NCI-H2227 treated with DMSO at 0.1 percent for 48 hours (cell line): ENCODE results near the gene TMEM231.
"Not testable (repeated sequence)": the region's sequence is repeated elsewhere in the genome, so short reads cannot be mapped to it uniquely, and the experiment has no call there.

Source experiments
- DNase-seq: peaks from one replicate; lab custom pipeline; 2025; lab: John Stamatoyannopoulos, UW

TMEM231 gene, protein sequence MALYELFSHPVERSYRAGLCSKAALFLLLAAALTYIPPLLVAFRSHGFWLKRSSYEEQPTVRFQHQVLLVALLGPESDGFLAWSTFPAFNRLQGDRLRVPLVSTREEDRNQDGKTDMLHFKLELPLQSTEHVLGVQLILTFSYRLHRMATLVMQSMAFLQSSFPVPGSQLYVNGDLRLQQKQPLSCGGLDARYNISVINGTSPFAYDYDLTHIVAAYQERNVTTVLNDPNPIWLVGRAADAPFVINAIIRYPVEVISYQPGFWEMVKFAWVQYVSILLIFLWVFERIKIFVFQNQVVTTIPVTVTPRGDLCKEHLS

DNA sequence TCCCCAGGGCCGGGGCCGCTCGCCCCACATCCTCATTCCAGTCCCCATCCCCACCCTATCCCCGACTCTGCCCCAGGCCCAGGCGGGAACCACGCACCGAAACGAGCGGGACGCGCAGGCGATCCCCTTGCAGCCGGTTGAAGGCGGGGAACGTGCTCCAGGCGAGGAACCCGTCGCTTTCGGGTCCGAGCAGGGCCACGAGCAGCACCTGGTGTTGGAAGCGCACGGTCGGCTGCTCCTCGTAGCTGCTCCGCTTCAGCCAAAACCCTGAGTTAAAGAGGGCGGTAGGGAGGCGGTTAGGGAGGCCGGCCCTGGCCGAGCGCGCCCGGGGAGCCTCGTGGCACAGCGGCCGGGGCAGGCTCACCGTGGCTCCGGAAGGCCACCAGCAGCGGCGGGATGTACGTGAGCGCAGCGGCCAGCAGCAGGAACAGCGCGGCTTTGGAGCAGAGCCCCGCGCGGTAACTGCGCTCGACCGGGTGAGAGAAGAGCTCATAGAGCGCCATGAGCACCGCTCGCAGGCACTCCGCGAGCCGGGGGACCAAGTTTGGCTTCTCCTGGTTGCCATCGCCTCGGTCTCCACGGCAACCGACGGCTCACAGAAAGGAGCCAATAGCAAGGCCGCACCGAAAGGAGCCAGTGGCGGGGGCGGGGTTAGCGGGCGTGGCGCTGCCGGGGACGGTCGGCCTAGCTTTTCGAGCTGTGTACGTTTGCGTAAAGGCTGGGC, at the start of gene TMEM231:
TMEM231 (minus strand) TSS at position 546 of the 724 bp plus-strand sequence; CDS start at position 503, 43 bp downstream.
- peak; percentile 89 for DNase-seq

DNA sequence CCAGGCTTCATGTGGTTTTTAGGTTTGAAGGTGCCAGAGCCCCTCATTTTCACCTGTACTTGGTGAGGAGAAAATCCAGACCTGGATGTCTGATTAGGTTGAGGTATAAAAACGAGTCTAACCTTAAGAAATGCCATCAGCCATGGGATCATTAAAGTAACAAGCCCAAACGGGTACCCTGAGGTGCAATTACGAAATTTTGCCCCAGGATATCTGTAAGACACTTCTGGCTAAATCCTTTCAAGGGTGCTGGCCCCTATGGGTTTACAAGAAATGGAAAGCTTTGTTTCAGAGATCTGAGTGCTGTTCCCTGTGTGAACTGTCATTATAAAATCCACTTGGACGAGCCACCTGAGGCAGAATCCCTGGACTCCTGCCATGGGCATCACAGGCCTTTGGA, 47.2 kb upstream of the TMEM231 start:
- no peak for DNase-seq

DNA sequence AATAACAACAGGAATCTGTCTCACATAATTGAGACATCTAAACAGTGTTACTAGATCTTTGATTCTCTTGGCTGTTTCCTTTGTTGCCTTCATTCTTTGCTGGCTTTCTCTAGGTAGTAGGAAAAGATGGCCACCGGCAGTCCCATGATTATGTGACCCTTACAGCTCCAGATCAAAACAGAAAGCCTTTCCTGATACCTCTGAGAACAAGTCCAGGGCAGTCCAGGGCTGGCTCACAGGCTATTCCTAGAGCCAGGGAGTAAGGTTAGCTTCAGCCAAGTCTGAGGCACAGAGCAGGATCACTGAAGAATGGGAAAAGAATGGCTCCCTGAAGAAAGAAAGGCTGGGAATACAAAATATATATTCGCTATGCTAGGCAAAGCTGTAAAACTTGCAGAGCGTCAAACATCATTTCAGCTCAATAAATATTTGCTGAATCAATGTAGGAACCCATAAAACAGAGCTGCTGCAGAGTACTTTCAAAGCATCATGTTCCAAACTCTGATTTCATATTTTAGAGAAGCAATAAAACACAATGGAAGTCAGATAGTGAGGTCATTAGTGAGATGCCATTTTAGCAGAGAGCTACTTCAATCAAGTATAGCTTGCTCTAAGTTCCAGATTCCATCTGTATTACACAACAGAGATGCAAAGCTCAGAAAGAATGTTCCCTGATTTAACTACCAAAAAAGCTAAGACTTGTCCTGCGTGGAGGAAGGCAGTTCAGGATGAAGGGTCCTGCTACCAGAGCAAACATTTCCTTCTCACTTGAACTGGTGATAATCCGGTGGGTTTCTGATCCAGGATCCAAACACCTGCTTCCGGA, 43.6 kb upstream of the TMEM231 start:
- DNase-seq = no peak

DNA sequence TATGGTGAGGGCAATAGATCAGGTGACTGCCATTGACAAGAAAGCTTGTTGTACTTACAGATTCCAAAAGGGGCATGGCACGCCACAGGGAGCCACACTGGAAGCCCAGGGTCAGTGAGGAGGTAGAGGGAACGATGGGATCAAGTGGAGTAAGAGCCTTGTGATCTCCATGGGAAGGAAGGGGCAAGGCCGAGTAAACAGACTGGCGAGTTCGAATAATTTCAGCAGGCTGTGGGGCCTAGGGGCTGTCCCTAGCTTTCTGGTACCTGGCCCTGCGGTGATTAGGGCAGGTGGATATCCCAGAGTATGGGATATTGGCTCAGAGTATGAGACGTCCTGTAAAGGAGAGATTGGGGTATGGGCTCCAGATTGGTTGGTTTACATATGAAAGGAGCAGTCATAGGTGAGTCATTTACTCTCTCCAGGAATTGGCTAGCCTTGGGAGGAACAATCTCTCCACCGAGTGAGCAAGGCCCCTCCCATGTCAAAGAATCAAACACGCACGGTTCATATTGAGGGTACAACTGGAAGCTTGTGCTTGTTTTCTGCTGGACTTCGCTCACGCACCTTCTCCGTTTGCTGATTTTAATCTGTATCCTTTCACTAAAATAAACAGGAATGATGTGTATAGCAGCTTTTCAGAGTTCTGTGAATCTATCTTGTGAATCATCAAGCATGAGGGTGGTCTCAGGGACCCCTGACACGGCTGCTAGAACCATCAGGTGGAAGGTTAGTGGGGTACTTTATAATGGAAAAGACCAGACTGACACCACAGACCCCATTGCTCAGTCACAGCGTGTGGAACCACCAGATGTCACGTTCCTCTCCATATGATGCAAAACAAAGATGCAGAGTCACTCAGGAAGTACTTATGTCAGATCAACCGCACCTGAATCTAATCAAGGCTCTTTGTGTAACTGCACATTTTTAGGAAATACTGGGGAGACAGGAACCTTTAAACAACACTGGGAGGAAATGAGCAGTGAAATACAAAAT, 38.1 kb upstream of the TMEM231 start:
- DNase-seq = peak; percentile 6

DNA sequence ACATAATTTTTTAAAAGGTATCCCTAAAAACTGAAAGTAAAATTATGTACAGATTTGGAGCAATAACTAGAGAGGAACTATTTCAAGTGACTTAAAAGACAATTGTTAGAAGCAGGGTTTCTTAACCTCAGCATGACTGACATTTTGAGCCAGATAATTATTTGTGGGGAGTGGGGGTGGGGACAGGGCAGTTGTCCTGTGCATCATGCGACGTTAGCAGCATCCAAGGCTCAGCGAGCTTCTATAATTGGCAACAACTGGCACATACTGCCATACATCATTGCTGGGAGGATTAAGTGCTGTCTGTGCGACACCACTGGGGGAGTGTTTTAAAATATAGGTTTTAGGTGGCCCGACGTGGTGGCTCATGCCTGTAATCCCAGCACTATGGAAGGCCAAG, 37.3 kb upstream of the TMEM231 start:
- peak; percentile 51 for DNase-seq

DNA sequence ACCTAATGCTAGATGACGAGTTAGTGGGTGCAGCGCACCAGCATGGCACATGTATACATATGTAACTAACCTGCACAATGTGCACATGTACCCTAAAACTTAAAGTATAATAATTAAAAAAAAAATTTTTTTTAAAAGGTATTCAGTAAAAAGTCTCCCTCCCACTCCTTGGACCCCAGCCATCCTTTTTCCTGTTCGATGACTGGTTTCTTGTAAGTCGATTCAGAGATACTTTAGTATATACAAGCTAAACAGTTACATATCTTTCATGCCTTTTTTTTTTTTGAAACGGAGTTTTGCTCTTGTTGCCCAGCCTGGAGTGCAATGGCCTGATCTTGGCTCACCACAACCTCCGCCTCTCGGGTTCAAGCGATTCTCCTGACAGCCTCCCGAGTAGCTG, 35.9 kb upstream of the TMEM231 start:
- DNase-seq = not testable (repeated sequence)

DNA sequence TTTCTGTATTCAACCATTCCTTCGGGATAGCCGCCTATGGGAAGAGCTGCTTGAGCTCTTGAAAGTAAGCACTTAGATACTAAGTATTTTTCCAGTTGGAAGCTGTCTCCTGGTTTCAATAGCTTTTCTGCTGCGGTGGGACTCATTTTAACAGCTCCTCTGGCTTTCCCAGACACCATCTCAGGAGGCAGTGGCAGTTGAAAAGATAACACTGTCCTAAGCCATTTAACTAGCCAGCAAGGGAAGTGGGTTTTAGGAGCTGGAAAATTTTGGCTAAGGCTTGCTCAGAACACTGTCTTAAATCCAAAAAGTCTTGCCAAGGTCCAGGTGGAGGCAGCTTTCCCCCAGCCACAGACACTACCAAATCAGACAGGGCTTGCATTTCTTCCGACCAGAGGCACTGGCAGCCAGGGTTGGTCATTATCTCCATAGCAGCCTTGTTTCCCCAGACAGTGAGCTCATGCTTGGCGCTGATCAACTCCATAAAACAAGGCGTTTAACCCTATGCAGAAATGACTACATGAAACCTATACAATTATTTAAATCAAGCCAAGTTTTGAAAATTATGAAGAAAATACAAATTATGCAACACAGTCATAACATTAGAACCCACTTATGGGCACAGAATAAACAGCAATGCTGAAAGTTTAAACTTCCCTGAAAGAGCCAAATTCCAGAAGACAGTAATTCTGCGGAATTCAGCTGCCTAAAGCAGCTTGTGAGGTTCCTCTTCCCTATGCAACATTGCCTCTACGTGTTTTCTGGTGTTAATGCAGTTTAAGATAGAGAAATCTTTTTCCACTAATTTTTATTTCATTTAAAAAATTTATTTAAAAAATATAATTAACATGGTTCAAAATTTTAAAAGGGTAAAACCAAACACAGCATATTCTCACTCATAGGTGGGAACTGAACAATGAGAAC, 35.1 kb upstream of the TMEM231 start:
- DNase-seq = peak; percentile 18

DNA sequence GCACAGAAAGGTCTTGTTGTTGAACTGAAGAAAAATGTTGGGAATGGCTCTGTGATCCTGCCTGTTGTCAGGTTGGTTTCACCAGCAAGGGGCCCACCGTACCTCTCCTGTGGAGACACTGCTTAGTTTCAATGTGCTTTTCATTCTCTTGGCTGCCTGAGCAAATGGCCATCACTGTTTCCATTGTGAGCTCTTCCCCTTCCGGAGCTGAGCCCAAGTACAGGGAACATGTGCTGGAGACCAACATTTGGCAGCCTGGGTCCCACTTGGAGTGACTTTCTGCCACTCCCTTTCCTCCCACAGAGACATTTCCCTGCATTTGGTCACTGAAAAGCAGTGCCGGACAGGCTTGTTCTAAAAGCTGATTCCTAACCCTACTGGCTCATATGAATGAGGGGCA, 33.3 kb upstream of the TMEM231 start:
- no peak for DNase-seq

DNA sequence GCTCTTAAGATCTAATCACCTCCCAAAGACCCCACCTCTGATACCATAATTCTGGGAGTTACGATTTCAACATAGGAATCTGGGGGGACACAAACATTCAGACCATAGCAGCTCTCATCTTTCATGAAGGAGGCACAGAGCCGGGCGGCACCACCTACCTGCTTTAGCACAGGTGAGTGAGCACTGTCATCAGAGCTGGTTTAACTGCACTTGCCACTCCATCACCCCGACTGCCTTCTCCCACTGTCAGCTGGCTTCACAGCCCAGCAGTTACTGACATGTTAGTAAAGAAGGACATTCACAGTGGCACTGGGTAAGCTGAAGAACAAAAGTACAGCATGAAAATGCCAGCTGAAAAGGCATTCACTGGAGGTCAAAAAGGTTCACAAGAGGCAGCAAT, 32.7 kb upstream of the TMEM231 start:
- DNase-seq = no peak

DNA sequence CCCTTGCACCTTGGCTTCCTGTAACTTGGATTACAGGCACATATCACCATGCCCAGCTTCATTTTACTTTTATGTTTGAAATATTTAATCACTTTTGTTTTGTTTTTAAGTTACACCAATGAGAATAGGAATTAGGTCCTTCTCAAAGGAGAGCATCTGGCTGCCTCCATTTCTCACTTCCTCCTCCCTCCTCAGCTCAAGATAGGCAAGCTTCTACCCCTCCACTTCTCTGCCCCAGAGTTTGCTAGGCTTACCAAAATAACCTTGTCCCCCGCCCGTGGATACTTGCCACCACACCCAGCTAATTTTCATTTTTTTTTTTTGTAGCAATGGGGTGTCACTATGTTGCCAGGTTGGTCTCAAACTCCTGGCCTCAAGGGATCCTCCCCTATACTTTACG, 28.1 kb upstream of the TMEM231 start:
- DNase-seq = no peak

DNA sequence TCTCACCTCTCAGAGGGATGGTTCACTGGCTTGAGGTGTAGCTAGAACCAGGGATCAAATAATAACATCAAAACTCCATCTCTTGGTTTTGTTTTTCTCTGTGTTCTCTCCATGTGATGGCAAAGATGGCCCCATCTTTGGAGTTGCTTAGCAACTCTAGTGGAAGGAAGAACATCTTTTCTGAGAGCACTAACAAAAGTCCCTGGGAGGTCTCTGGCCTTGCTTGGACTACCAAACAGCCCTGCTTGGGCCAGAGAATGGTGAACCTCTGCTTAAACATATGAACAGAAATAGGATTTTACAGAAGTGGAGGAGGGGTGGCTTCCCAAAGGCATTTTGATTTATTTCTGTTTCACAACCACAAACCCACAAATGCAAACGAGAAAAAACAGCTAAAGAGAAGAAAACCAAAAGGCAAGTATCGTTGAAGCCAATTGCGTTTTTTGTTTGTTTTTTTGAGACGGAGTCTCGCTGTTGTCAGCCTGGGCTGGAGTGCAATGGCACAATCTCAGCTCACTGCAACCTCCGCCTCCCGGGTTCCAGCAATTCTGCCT, 23.3 kb upstream of the TMEM231 start:
- DNase-seq = no peak

DNA sequence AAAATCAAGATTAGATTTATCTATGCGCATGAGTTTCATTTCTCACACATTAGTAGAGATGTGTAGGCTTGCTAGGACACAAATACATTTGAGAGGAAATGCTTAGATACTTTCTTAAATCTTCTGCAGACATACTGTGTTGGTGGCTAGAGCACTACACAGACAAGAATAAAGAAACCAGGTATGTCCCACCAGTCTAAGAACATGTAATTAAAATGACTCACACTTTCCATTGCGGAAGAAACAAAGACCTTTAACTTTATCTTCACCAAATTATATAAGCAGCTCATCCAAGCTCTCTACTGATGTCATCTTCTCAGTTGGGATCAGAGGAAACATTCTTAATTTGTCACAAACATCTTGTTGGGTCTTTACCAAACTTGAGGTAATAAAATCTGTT, 22.7 kb upstream of the TMEM231 start:
- no peak for DNase-seq

DNA sequence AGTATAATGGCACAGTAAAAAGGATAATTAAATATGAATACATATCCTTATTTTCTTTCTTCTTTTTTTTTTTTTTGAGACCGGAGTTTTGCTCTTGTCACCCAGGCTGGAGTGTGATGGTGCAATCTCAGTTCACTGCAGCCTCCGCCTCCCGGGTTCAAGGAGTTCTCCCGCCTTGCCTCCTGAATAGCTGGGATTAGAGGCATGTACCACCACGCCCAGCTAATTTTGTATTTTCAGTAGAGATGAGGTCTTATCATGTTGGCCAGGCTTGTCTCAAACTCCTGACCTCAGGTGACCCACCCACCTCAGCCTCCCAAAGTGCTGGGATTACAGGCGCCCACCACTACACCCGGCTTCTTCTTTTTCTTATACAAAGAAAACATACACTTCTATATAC, 22.2 kb upstream of the TMEM231 start:
- DNase-seq = no peak

DNA sequence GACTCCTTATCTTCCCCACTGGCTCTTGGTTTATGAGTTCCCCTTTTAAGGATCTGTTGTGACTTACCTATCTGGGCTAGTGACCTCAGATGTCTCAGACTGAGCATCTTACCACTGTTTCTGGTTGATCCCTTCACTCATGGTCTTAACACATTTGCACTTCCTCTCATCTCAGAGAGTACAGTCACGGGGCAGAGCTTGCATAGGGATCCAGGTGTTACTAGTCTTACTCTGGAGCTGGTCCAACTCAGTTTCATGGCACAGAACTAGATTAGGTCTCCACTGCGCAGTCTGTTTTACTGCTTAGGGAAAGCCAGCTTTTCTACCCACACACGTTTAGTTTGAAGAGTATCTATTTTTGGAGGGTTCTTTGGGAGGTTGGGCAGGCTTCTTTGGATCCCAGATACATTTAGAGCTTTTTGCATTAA, 20.3 kb upstream of the TMEM231 start:
- no peak for DNase-seq

DNA sequence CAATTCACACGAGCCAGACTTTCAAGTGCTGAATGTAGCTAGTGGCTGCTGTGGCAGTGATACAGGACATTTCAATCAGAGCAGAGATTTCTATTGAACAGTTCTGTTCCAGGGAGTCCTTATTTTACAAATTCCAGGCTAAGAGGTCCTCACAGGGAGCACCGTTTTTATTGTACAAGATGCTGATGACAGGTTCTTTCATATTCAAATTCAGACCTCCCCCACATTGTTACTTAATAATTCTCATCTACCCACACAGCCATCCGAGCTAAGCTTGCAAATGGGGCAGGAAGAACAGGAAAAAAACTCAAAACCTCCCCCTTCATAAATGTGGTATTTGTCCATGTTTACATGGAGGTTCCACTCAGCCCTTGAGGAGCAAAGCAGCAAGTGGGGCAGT, 19.9 kb upstream of the TMEM231 start:
- DNase-seq = no peak

DNA sequence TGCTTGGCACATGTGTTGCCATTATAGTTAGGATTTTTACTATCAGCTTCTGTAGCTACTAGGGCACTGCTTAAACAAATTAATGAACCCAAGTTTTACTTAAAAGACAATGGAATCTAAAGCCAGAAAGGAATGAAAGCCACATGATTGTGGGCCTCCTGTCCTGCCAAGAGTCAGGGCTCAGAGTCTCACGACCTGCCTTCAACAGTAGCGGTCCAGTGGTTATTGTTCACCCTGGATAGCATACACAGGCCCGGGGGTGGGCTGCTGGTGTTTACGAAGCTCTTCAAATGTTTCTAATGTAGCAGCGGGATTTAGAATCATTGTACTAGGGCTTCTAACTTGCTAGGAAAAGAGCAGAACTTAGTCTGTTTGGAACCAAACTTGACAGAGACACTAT, 17.9 kb upstream of the TMEM231 start:
- DNase-seq = no peak

DNA sequence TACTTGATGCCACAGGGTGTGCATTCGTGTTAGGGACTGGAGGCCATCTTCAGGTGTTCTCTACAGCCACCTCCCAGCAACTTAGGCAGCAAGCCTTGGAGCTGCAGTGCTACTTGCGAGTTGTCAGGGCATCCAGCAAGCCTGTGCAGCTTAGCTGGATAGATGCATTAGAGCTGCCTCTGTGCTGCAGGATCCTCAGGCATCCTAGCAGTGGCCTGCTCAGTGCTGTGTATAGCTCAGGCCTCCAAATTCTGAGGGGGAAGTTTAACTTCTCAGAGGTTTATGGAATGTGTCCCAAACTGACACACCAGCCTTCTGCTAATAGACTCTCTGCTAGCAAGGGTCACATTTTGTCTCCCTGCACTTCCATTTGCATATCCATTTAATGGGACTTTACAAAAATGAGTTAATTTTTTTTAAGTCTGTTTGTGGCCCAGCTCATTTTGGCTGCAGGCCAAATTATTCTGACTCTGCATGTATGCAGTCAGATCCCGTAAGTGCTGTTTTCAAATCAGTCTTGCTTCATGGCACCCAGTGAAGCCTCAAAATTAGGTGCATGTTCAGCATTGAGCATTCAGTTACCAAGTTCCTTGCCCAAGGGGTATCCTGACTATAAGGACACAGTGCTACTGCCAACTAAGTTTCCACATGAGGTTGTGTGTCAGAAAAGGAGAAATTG, 17.0 kb upstream of the TMEM231 start:
- DNase-seq = no peak

DNA sequence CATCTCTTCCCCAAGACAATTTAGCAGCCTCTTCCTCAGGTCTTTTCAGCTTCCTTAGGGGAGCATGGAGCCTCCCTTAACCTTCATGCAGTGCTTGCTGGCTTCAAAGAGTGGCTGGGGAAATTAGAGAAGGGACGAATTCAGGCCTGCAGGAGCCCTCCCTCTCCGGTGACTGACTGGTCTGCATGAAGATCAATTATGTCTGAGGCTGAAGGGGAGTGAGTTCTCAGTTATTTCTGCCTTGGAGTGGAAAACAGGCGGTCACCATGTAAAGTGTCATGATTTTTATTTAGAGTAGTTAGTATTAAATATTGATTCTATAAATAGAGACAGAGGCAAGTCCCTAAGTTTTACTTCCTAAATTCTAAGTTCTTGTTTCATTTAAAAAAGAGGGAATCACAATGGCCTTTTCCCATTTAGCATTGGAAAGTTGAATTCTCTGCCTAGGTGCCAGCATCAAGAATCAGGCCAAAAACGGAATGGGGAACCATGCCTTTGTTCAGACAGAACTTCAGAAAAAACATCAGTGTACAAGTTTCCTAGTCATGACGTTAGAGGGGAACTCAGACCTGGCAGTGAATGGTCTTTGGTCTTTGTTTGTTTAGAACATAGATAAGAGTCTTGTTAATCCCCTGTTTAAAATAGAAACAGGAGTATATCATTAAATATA, 14.5 kb upstream of the TMEM231 start:
- DNase-seq = no peak

DNA sequence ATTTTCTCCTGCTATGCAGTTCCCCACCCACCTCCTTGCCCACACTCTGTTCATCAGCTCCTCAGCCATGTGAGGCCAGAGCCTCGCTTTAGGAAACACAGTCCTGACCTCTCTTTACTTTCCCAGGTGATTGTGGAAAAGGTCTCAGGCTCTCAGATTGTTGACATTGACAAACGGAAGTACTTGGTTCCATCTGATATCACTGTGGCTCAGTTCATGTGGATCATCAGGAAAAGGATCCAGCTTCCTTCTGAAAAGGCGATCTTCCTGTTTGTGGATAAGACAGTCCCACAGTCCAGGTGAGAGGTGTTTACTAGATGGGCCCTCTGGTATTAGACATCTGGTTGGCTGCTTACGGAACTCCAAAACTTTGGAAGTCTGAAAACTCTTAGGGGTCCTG, 11.9 kb upstream of the TMEM231 start:
- no peak for DNase-seq
